Lung (tissue), 12 donors: ENCODE data around the gene TWIST2. TPM values are rescaled to one million over a fixed set of nuclear protein-coding genes. Genes with fewer than 3 reads are reported as not detected.
A peak's percentile ranks its signal among the peaks of the same experiment; 100 is the strongest.

ENCODE experiments used
- ATAC-seq: fragments of 200-7000 bp; cut with Tn5 transposase; one replicate; pipeline ENCODE4 v1.9.1; 2020; ENCODE audit warnings: moderate number of reproducible peaks; ENCODE audit not compliant: insufficient read depth, low FRiP score
- DNase-seq, 3 donors: peaks; one replicate each; pipeline ENCODE4 v3.0.0-alpha.2; 2013 to 2017
- H3K27ac ChIP-seq, 2 donors: one replicate each; pipeline ENCODE4 v1.5.1; 2013; ENCODE audit warnings: mild to moderate bottlenecking in 2 of 2, moderate library complexity in 2 of 2, control low read depth in 1 of 2, inconsistent platforms in 1 of 2, low read depth in 1 of 2, low read length in 1 of 2
- H3K27me3 ChIP-seq, 3 donors: one replicate each; pipeline ENCODE4 v1.5.1; 2013; ENCODE audit warnings: low read length in 2 of 3; ENCODE audit not compliant: control insufficient read depth in 3 of 3, insufficient read depth in 3 of 3
- H3K36me3 ChIP-seq, 4 donors: one replicate each; pipeline ENCODE4 v1.5.1; 2013; ENCODE audit warnings: low read length in 4 of 4, mild to moderate bottlenecking in 1 of 4, moderate library complexity in 1 of 4; ENCODE audit not compliant: control insufficient read depth in 4 of 4, insufficient read depth in 4 of 4
- H3K4me1 ChIP-seq, 5 donors: one replicate each; pipeline ENCODE4 v1.5.1; 2013; ENCODE audit warnings: low read length in 5 of 5, mild to moderate bottlenecking in 2 of 5, moderate library complexity in 1 of 5; ENCODE audit not compliant: control insufficient read depth in 5 of 5, insufficient read depth in 5 of 5
- H3K4me3 ChIP-seq: one replicate; pipeline ENCODE4 v1.5.1; 2013; ENCODE audit warnings: mild to moderate bottlenecking, control low read depth, moderate library complexity
- H3K9ac ChIP-seq, 2 donors: one replicate each; pipeline ENCODE4 v1.5.1; 2013; ENCODE audit warnings: low read length in 2 of 2, control low read depth in 1 of 2; ENCODE audit not compliant: insufficient read depth in 1 of 2
- H3K9me3 ChIP-seq, 4 donors: one replicate each; pipeline ENCODE4 v1.5.1; 2013; ENCODE audit warnings: low read length in 3 of 4, mild to moderate bottlenecking in 1 of 4, moderate library complexity in 1 of 4; ENCODE audit not compliant: control insufficient read depth in 4 of 4, insufficient read depth in 3 of 4
- CTCF ChIP-seq: IDR thresholded peaks from 2 replicates; pipeline ENCODE4 v1.5.1; 2012; ENCODE audit warnings: mild to moderate bottlenecking; ENCODE audit errors: control extremely low read depth, extremely low read depth
- WGBS, 2 donors: extraction: QIAGEN DNeasy Blood & Tissue Kit; methylation state at CpG; one replicate each; pipeline ENCODE4 v1.1.7; 2013; 5-methylcytosine and 5-hydroxymethylcytosine counted together
- polyA plus RNA-seq, 2 donors: library from polyadenylated mRNA; stranded (reverse); fragments of 200-250 nt; gene quantifications; one replicate each; pipeline ENCODE4 v1.2.1, GENCODE V29; 2013
- total RNA-seq, 2 donors: library from RNA; depleted of rRNA in 1 of 2; stranded (reverse); fragments of >200 nt in 1 of 2; gene quantifications; one replicate each; pipeline ENCODE4 v1.2.1, GENCODE V29; 2014 to 2021
- donor health status: control.
- donor health status: control.
- donor health status: Bipolar disorder and iron deficiency.
- donor health status: healthy.
- donor health status: DM: yes; HTN: yes; CAD: no.

The TWIST2 gene
- total and polyA plus RNA-seq, 4 donors: 10.1 to 14.8 (median 11.7) TPM

- Histone ChIP-seq H3K4me1 (peaks cover 0 to 19% (median 4%) of the 10 kb centered on the region in 5 donors), H3K27me3 (peaks cover 0 to 4% (median 0%) of the 10 kb centered on the region in 3 donors), H3K9ac (no peak overlapping the region), H3K27ac (no peak overlapping the region), H3K4me3 (no peak overlapping the region), H3K36me3 (no peaks in the 10 kb centered on the region), H3K9me3 (no peaks in the 10 kb centered on the region)
- 85 to 88% methylated on average over 5 of the region's 5 CpGs for WGBS, 2 donors
- TF ChIP-seq CTCF: no peak
- ATAC-seq: no peak
- no peak for DNase-seq
Measured at GRCh38 chr2:238862701-238863100, 14.8 kb downstream of the TWIST2 start.

- H3K4me3 ChIP-seq: no peak overlapping the region
- H3K9ac ChIP-seq: no peak overlapping the region
- H3K27ac ChIP-seq: no peak overlapping the region
- WGBS, 2 donors: 96 to 97% methylated on average over 14 of the region's 14 CpGs
- DNase-seq (no peak), ATAC-seq (no peak)
- H3K9me3 ChIP-seq: no peaks in the 10 kb centered on the region
- H3K27me3 ChIP-seq: no peaks in the 10 kb centered on the region
- peaks cover 0 to 19% (median 5%) of the 10 kb centered on the region in 5 donors for H3K4me1 ChIP-seq
- no peaks in the 10 kb centered on the region for H3K36me3 ChIP-seq
- no peak for TF ChIP-seq CTCF
Measured at GRCh38 chr2:238863231-238863630, 15.3 kb downstream of the TWIST2 start.

DNA sequence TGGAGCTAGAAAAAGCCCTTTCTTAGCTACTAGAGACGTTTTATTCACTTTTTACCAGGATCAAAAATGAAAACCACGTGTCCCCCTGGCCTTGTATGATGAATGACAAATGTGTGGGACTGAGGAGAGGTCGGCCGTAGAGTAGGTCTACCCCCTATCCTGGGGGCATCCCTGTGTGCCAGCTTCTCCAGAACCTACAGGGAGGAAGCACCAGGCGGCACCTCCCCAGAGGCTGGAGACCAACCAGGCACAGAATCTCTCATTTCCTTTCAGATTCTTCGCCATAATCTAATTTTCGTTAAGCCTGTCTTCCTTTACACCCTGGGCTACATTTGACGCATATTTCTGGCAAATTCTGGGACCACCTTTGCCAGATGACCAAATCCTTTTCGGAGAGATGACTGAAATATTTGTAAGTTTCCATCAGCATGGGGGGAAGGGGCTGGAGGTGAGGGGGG is 15.9 kb downstream of the TWIST2 start:
- H3K4me3 ChIP-seq: no peak overlapping the region
- TF ChIP-seq CTCF: no peak
- H3K4me1 ChIP-seq: peaks cover 0 to 22% (median 8%) of the 10 kb centered on the region in 5 donors
- H3K27me3 ChIP-seq: no peaks in the 10 kb centered on the region
- no peak overlapping the region for H3K9ac ChIP-seq
- 71 to 79% methylated on average over 9 of the region's 9 CpGs for WGBS, 2 donors
- DNase-seq (no peak), ATAC-seq (no peak)
- H3K9me3 ChIP-seq: no peaks in the 10 kb centered on the region
- H3K36me3 ChIP-seq: no peaks in the 10 kb centered on the region
- H3K27ac ChIP-seq: peak overlapping the region in 1 of 2 donors; percentile 9
